ENCODE results near the gene RRP15.

RRP15 gene

GRCh38 chr1:218336328-218336727 lies 51.2 kb downstream of the RRP15 start:
- Histone ChIP-seq H3K4me3 (ENCODE audit: severe bottlenecking) (no peak overlapping the region), H3K27ac (ENCODE audit: poor library complexity, severe bottlenecking) (no peak overlapping the region), H3K36me3 (ENCODE audit: low read depth) (no peaks in the 10 kb centered on the region), H3K9me3 (ENCODE audit: severe bottlenecking) (no peaks in the 10 kb centered on the region), H3K27me3 (ENCODE audit: insufficient read depth, poor library complexity, severe bottlenecking) (no peaks in the 10 kb centered on the region), H3K4me1 (ENCODE audit: insufficient read depth, poor library complexity, severe bottlenecking) (no peaks in the 10 kb centered on the region)
- ATAC-seq (ENCODE audit: low read depth): no peak
- TF ChIP-seq CTCF (IDR thresholded peaks at IDR 0.05; ENCODE audit: poor library complexity, severe bottlenecking): no peak
- no peak for DNase-seq (ENCODE audit: low spot score)

GRCh38 chr1:218339267-218339831 lies 54.3 kb downstream of the RRP15 start:
- no peak overlapping the region for H3K4me3 ChIP-seq (ENCODE audit: severe bottlenecking)
- no peaks in the 10 kb centered on the region for H3K36me3 ChIP-seq (ENCODE audit: low read depth)
- DNase-seq (ENCODE audit: low spot score) (no peak), ATAC-seq (ENCODE audit: low read depth) (no peak)
- H3K27ac ChIP-seq (ENCODE audit: poor library complexity, severe bottlenecking): no peak overlapping the region
- H3K27me3 ChIP-seq (ENCODE audit: insufficient read depth, poor library complexity, severe bottlenecking): no peaks in the 10 kb centered on the region
- H3K4me1 ChIP-seq (ENCODE audit: insufficient read depth, poor library complexity, severe bottlenecking): peaks cover under 1% of the 10 kb centered on the region
- TF ChIP-seq CTCF (IDR thresholded peaks at IDR 0.05; ENCODE audit: poor library complexity, severe bottlenecking): peak; percentile 75
- no peaks in the 10 kb centered on the region for H3K9me3 ChIP-seq (ENCODE audit: severe bottlenecking)

GRCh38 chr1:218341325-218341724 lies 56.2 kb downstream of the RRP15 start:
- TF ChIP-seq CTCF (IDR thresholded peaks at IDR 0.05; ENCODE audit: poor library complexity, severe bottlenecking): no peak
- Histone ChIP-seq H3K4me1 (ENCODE audit: insufficient read depth, poor library complexity, severe bottlenecking) (peaks cover 8% of the 10 kb centered on the region), H3K27me3 (ENCODE audit: insufficient read depth, poor library complexity, severe bottlenecking) (no peaks in the 10 kb centered on the region), H3K27ac (ENCODE audit: poor library complexity, severe bottlenecking) (no peak overlapping the region), H3K9me3 (ENCODE audit: severe bottlenecking) (no peaks in the 10 kb centered on the region), H3K36me3 (ENCODE audit: low read depth) (no peaks in the 10 kb centered on the region), H3K4me3 (ENCODE audit: severe bottlenecking) (no peak overlapping the region)
- DNase-seq (ENCODE audit: low spot score): no peak
- ATAC-seq (ENCODE audit: low read depth): no peak

- no peak for DNase-seq (ENCODE audit: low spot score)
- no peak overlapping the region for H3K27ac ChIP-seq (ENCODE audit: poor library complexity, severe bottlenecking)
- peaks cover 8% of the 10 kb centered on the region for H3K4me1 ChIP-seq (ENCODE audit: insufficient read depth, poor library complexity, severe bottlenecking)
- H3K36me3 ChIP-seq (ENCODE audit: low read depth): no peaks in the 10 kb centered on the region
- no peak for ATAC-seq (ENCODE audit: low read depth)
- TF ChIP-seq CTCF (IDR thresholded peaks at IDR 0.05; ENCODE audit: poor library complexity, severe bottlenecking): no peak
- no peak overlapping the region for H3K4me3 ChIP-seq (ENCODE audit: severe bottlenecking)
- no peaks in the 10 kb centered on the region for H3K27me3 ChIP-seq (ENCODE audit: insufficient read depth, poor library complexity, severe bottlenecking)
- H3K9me3 ChIP-seq (ENCODE audit: severe bottlenecking): no peaks in the 10 kb centered on the region
Observed at GRCh38 chr1:218342091-218342490, 57.0 kb downstream of the RRP15 start.

- peaks cover 8% of the 10 kb centered on the region for H3K4me1 ChIP-seq (ENCODE audit: insufficient read depth, poor library complexity, severe bottlenecking)
- DNase-seq (ENCODE audit: low spot score): no peak
- no peaks in the 10 kb centered on the region for H3K36me3 ChIP-seq (ENCODE audit: low read depth)
- H3K4me3 ChIP-seq (ENCODE audit: severe bottlenecking): peak within 1 kb of the TSS; percentile 53
- no peaks in the 10 kb centered on the region for H3K9me3 ChIP-seq (ENCODE audit: severe bottlenecking)
- peak within 1 kb of the TSS; percentile 75 for H3K27ac ChIP-seq (ENCODE audit: poor library complexity, severe bottlenecking)
- no peaks in the 10 kb centered on the region for H3K27me3 ChIP-seq (ENCODE audit: insufficient read depth, poor library complexity, severe bottlenecking)
- ATAC-seq (ENCODE audit: low read depth): peak; percentile 45
- no peak for TF ChIP-seq CTCF (IDR thresholded peaks at IDR 0.05; ENCODE audit: poor library complexity, severe bottlenecking)
Observed at GRCh38 chr1:218344814-218345672, 60.0 kb downstream of the RRP15 start, which contains the start of gene TGFB2. TGFB2 (plus strand) TSS chr1:218345336; CDS start chr1:218346702, 1,366 bp downstream.
